GM18517 (cell line): ENCODE results near the gene COL15A1.

Source experiments
- ATAC-seq: cut with Tn5 transposase; IDR thresholded peaks from one replicate; pipeline ENCODE4 v1.9.1; 2021; ENCODE audit warnings: mild to moderate bottlenecking, moderate library complexity; ENCODE audit not compliant: unreplicated experiment

COL15A1 gene

GRCh38 chr9:98915599-98915998, 28.1 kb upstream of the COL15A1 start:
- ATAC-seq: no peak

GRCh38 chr9:98916660-98917059, 27.0 kb upstream of the COL15A1 start:
- no peak for ATAC-seq

DNA sequence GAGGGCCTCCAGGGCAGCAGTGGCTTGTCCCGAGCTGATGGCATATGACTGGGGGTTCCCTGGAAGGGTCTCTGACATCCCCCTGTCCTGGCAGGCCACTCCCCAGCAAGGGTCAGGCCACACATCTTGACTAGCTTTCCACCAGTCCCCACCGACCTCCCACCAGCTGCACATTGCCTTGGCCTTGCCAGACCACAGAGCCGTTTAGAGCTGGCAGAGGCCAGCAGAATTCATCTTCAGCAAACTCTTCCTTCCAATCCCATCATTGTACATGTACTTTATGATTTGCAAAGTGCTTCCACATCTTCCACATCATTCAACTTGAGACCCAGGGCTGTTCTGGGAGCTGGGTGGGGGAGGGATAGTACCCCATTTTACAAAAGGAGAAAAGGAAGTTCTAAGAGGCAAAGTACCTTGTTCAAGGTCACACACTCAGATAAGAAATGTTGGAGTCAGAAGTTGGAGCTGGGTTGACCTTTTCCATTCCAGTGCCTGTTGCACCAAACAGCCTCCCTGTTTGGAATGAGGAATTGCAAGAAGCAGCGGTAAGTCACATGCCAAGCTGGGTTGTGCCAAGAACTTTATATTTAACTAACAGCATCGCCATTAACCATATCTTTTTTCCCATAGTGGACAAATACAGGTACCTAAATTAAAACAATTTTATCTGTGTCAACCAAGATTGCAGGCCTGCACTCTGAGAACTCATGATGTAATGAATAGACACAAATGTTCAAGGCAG, 25.8 kb upstream of the COL15A1 start:
- ATAC-seq: no peak

DNA sequence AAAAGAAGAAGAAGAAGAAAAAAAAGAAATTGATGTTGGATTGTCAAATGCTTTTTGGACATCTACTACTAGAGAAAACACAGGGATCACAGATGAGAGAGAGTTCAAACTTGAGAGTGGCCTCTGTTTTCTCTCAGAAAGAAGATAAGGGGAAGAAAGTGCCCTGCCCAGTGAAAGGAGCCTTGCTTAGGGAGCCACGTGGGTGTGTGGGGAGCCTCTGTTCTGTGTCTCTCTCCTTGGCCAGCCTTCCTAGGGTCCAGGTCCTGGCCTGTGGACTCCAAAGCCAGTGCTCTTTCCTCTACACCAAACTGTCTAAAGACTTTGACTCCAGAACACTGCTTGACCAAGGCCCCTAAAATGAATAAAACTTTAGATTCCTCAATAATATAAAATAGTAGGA, 22.0 kb upstream of the COL15A1 start:
- ATAC-seq: no peak

- ATAC-seq: no peak
Observed at GRCh38 chr9:98922721-98923435, 20.8 kb upstream of the COL15A1 start.

DNA sequence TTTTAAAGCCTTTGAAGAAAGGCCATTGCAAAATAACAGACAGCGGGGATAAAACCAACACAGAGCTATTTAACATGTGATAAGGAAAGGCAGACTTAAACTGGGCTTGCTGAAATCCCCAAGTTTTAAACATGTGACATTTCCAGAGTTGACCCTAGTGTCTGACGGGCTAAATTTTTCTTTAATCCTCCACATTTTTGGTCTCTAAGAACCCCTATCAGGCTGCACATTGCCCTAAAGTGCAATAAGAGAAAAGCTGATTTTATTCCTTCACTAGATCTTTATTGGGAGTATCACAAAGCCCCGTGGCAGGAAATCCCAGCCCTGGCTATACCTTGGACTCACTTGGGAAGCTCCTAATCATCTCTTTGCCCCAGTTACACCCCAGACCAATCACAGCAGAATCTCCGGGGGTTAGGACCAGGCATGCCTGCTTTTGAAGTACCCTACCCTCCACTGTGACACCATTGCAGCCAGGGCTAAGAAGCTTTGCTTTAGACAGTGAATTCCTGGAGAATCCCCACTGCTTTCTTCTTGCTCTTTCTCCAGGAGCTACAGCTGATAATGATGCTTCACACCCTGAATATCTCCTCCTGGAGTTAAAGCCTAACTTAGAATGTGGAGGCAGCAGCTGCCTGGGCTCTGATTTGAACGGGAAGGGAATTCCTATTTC, 20.1 kb upstream of the COL15A1 start:
- ATAC-seq: no peak

DNA sequence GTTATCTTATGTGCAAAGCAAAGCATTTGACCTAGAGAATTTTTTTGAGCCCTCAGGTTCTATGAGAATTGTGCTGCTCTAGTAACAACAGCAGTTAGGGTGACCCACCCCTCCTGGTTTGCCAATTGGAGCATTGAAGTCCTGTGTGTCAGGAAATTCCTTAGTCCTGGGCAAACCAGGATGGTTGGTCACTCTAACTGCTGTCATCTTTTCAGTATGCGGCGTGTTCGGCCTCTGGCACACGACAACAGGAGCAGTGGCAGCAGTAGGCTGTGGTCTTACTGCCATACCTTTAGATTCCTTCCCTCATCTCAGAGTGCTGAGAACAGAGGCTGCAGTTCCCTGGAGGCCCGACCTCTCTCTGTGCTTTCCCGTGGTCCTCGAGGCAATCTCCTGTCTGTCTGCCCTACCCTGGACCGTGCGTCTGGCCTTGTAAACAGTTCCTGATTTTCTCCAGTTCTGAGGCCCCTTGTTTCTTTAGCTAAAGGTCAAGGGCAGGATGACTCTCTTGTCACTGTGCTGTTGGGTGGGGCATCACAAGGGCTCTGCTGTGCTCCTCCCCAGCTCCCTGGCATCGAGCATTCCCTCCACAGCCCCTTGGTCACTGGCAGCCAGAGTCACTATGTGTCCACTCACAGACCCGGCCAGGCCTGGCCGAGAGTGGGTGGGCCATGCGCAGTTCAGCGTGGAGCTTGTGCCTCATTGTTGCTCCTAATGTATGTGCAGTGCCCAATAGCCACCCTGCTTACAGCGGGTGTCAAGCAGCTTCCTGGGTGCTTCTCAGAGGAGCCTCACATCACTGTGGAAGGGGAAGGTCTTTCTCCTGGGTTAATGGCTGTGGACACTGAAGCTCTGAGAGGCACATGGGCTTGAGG, 18.5 kb upstream of the COL15A1 start:
- ATAC-seq: no peak

DNA sequence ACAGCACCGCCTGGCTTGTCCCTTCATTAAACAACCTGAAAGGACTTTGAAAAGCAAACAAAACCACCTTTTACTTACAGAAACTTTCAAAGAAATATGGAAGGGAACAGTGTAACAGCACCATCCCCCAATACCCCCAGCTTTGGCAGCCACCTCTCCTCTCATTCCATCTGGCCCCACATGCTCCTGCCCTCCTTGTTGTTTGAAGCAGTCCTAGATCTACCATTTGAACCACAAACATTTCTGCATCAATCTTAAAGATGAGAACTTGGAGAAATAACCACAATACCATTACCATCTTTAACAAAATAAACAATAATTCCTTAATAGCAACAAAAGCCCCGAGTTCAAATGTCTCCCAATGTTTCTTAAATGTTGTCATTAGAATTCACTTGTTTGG, 17.8 kb upstream of the COL15A1 start:
- ATAC-seq: no peak

DNA sequence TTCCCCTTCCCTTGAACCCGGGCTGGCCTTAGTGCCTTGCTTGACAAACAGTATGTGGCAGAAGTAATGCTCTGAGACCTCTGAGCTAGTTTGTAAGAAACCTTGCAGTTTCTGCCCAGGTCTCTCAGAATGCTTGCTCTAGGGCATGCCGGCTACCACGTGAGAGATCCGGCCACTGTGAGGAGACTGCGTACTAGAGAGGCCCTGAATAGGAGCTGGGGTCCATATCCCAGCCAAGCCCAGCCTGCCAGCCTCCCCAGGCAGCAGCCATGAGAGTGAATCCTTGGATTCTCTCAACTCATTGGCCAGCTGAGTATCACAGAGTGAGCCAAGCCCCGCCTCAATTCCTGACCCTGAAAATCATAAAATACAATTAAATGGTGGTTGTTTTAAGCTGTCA, 16.0 kb upstream of the COL15A1 start:
- no peak for ATAC-seq

- ATAC-seq: no peak
Observed at GRCh38 chr9:98929071-98929470, 14.6 kb upstream of the COL15A1 start.

DNA sequence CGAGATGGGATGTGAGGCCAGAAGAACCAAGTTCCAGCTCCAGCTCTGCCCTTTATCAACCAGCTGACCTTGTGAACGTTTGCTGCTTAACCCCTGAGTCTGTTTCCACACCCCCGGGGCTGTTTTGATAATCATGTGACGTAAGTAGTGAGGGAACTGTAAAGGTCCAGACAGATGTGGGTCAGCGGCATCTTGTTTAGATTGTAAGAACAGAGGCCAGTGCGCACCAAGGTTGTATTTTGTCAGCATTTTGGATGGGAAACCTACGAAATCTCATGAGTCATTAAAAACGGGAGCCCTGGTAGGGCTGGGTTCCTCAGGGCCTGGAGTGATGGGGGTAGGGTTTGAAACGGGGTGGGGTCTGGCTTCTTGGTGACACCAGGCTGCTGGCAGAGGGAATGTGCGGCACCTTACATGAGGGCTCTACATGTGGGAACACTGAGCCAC, 13.8 kb upstream of the COL15A1 start:
- ATAC-seq: no peak

DNA sequence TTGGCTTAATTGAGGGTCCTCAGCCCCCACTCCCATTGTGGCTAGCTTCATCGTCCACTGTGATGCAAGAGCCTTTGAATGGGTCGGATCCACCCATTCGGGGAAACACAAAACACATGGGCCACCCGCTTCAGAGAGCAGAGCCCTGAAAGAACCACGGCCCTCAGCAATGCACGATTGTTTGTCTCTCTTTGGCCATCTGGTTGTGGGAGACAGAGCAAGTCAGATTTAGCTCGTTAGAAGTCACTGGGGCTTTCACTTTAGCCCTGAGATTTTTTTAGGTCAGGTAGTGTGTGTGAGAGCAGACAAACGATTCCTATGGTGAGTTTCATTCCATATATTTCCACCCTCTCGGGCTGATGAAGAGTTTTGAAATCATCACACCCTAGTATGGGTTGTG, 12.9 kb upstream of the COL15A1 start:
- no peak for ATAC-seq

DNA sequence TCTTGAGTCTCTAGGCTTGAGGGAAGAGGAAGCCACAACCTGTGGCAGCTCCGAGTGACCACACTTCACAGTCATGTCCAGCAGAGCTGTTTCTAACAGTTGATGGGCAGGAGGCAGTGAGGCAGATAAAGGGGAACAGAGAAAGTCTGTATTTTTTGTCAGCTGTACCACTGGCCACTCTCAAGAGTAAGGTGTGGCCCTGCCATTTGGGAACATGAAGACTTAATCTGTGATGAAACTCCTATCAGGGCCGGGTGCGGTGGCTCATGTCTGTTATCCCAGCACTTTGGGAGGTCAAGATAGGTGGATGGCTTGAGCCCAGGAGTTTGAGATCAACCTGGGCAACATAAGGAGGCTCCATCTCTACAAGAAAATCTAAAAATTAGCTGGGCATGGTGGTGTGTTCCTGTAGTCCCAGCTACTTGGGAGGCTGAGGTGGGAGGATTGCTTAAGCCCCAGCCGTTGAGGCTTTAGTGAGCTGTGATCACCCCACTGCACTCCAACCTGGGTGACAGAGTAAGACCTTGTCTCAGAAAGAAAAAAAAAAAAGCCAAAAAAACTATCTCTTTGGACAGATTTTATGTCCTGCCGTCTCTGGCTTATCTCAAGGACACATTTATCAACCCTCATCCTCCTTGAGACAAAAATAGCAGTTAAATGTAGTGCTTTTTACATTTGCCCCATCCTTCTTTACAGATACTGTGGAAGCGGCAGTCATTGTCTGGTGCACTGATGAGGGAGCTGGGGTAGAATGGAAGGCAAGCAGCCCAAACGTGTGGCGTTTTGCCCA, 11.9 kb upstream of the COL15A1 start:
- ATAC-seq: no peak

- ATAC-seq: no peak
Observed at GRCh38 chr9:98933185-98933584, 10.5 kb upstream of the COL15A1 start.

- no peak for ATAC-seq
Observed at GRCh38 chr9:98933890-98934289, 9.8 kb upstream of the COL15A1 start.

GRCh38 chr9:98935071-98935505, 8.6 kb upstream of the COL15A1 start:
- ATAC-seq: no peak

- no peak for ATAC-seq
Observed at GRCh38 chr9:98940276-98940675, 3.4 kb upstream of the COL15A1 start.

DNA sequence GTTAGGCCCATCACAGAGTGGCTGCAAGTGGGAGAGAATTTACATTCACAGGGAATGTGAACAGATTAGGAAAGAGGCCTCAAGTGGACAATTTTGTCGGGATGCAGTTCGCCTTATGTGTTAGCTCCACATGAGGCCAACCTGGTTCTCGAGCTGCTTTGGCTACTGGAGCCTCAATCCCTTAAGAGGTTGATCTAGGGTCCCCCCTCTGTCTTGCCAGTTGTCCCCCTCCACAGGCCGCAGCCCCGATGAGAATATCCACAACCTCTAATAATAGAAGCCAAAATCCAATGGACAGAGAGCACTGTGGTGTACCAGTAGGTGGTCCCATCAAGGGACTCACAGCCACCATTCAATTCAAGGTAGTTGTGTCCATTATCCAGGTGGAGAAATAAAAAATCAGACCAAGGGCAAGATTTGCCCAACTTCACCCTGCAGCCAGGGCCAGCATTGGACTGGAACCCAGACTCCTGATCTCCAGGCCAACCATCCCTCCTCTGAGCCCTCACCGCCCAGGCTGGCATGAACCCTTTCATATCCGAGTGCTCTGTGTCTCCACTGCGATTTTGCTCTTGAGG, 1.7 kb upstream of the COL15A1 start:
- no peak for ATAC-seq

DNA sequence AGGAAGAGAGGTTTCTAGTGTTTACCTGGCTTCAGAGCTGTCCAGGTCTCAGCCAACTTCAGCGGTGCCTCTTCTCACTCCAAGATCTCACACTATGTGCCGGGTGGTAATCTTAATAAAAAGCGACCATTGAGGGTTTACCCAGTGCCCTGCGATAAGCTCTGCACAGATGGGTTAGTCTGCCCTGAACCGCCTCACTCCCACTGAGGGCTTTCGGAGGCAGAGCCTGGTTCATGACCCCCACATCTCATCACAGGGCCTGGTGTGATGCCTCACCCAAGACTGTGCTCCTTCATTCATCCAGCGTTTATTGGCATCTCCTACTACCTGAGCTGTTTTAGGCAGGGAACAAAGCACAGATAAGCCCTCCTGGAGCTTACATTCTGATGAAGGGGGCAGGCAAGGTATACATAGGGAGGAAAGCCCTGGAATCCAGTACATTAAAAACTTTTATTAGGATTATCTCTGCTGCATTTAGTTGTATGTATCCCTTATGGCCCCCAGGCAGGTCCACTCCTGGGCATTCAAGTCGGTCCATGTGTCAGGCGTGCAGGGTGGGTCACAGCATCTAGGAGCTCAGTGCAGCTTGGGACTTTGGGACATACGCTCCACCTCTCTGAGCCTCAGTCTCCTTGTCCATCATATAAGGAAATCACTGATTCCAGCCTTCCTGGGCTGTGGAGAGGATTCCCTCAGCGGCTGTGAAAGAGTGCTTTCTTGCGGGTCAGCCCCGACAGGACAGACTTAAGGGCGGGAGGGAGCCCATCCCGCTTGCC, 613 bp upstream of the COL15A1 start:
- ATAC-seq: no peak
